SK-N-MC (cell line): ENCODE results near the gene MBTPS1.

Source experiments
- EZH2 ChIP-seq: fragments of 200-600 bp; sonication (generic); IDR thresholded peaks from one replicate; pipeline ENCODE4 v1.6.1; 2017; ENCODE audit warnings: antibody characterized with exemption
- POLR2AphosphoS5 ChIP-seq: IDR thresholded peaks from 2 replicates; pipeline ENCODE4 v1.6.1; 2012; ENCODE audit warnings: mild to moderate bottlenecking, low read depth, low read length, borderline replicate concordance

DNA sequence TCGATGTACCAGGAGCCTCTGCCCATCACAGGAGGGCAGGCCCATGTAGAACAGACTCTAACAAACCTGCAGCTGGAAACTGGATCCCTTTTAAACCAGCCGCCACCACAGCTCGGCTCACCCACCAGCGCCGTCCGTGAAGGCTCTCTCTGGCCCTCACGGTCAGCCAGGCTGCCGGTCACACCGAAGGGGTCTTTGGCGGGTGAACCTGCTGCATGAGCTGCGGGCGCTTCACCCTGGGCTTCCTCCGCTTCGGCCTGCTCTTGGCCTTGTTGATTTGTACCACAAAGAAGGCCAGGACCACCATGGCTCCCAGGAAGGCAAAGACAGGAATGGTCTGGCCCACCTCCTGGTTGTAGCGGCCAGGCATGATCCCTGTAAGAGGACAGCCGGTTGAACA is 62.5 kb downstream of the MBTPS1 start:
- no peak for TF ChIP-seq EZH2
- TF ChIP-seq POLR2AphosphoS5, result no peak
